Fibroblast of mammary gland (primary cell): ENCODE measurements around the gene CEMIP2.
"Not testable (repeated sequence)": the region's sequence is repeated elsewhere in the genome, so short reads cannot be mapped to it uniquely, and the experiment has no call there.

Source experiments
- DNase-seq: peaks from one replicate; pipeline ENCODE4 v3.0.0-alpha.2; 2010; ENCODE audit warnings: low read depth
- H3K4me3 ChIP-seq: 2 replicates; pipeline ENCODE4 v1.5.1; 2011; ENCODE audit warnings: low read depth, mild to moderate bottlenecking, low read length, moderate library complexity; ENCODE audit not compliant: control insufficient read depth
- CTCF ChIP-seq: conservative IDR thresholded peaks from 2 replicates; pipeline ENCODE4 v1.5.1; 2011; ENCODE audit warnings: low read depth, low read length, inconsistent platforms; ENCODE audit not compliant: control insufficient read depth, insufficient read depth

The CEMIP2 gene

DNA sequence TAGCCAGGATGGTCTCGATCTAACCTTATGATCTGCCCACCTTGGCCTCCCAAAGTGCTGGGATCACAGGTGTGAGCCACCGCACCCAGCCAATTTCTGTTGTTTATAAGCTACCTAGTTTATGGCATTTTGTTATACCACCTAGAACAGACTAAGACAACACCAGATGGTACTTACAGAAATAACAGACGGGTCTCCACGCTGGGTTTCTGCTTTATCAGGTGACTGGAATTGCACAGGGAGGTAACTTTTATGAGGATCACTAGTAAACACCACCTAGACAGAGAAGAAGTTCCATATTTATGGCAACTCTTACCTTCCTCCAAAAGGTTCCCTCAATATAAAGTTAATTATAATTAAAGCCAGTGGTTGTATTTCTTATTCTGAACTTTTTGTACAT, 74.0 kb downstream of the CEMIP2 start:
- no peak for TF ChIP-seq CTCF
- no peak overlapping the region for H3K4me3 ChIP-seq

GRCh38 chr9:71693607-71694006, 74.7 kb downstream of the CEMIP2 start:
- no peak for DNase-seq
- no peak for TF ChIP-seq CTCF
- no peak overlapping the region for H3K4me3 ChIP-seq

More for the DNA sequence above, 74.0 kb downstream of the CEMIP2 start:
- DNase-seq = no peak

- no peak overlapping the region for H3K4me3 ChIP-seq
- TF ChIP-seq CTCF = no peak
- peak; percentile 69 for DNase-seq
Measured at GRCh38 chr9:71692337-71692736, 76.0 kb downstream of the CEMIP2 start.

- DNase-seq, H3K4me3 ChIP-seq: not testable (repeated sequence)
Measured at GRCh38 chr9:71691576-71691975, 76.7 kb downstream of the CEMIP2 start.

DNA sequence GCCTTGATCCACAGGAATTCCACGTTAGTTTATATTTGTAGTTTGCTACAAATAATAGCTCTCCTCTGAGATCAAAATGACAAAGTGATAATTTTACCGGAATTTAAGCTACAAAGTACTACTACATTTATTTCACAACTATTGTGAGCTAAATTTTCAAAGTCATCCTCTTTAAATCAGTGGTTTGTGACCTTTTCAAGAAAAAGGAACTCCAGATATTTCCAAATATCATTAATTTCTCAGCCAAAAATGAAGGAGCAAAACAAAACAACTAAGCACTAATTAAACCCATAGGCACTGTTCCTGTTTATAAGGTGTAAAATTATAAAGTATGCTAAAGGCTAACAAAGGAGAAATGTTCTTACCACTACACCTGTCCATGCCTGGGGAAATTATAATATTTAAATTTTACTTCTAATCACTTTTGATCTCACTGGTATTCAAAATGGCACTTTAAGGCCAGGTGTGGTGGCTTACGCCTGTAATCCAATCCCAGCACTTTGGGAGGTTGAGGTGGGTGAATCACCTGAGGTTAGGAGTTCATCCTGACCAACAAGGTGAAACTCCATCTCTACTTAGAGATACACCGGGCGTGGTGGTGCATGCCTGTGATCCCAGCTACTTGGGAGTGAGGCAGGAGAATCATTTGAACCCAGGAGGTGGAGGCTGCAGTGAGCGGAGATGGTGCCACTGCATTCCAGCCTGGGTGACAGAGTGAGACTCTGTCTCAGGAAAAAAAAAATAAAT, 77.5 kb downstream of the CEMIP2 start:
- H3K4me3 ChIP-seq = no peak overlapping the region
- DNase-seq = no peak
- TF ChIP-seq CTCF = no peak

GRCh38 chr9:71690063-71690688, 78.1 kb downstream of the CEMIP2 start:
- no peak for TF ChIP-seq CTCF
- peak; percentile 70 for DNase-seq
- no peak overlapping the region for H3K4me3 ChIP-seq

DNA sequence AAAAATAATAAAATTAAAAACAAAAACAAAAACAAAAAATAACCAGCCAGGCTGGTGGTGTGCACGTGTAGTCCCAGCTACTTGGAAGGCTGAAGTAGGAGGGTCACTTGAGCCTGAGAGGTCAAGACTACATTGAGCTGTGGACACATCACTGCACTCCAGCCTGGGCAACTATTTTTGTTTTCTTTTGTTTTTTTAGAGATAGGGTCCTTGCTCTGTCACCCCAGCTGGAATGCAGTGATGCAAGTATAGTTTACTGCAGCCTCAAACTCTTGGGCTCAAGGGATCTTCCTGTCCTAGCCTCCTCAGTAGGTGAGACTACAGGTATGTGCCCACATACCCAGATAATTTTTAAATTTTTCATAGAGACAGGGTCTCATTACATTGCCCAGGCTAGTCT, 80.6 kb downstream of the CEMIP2 start:
- no peak for TF ChIP-seq CTCF
- H3K4me3 ChIP-seq = no peak overlapping the region
- DNase-seq = no peak
